Measurements from ENCODE around the gene TNNT2.

DNA sequence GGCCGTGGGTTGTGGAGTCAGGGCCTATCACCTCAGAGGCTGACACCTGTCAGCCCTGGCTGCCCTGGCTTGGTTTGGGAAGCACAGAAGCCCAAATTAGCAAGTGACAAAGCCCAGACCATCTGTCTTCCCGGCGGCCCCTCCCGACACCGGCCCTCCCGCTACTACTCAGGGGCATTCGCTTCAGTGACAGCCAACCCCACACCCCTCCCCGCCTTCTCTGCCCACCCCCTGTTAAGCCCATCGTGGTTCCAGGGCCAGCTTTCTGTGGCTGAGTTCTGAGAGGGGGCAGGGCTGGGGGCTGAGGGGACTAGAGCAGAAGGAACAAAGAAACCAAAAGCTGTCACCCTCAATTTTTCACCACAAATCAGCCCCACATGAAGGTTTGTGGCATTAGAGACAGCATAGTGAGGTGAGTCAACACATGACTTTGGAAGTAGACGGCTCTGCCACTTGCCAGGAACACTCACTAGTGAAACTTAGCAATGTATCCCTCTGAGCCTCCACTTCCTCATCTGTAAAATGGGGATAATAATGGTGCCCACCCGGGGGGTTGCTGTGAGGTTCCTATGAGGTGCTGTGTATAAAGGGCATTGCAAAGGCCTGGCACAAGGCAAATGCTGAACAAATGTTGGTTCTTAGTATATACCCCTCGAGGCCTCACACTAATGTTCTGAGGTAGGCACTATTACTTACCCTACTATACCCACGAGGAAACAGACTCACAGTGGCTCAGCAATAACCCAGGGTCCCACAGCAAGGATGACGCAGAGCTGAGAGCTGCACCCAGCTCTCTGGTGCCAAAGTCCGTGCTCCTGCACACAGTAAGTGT is 49.2 kb upstream of the TNNT2 start:
- TF ChIP-seq, protein P1, sequence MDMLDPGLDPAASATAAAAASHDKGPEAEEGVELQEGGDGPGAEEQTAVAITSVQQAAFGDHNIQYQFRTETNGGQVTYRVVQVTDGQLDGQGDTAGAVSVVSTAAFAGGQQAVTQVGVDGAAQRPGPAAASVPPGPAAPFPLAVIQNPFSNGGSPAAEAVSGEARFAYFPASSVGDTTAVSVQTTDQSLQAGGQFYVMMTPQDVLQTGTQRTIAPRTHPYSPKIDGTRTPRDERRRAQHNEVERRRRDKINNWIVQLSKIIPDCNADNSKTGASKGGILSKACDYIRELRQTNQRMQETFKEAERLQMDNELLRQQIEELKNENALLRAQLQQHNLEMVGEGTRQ (IDR thresholded peaks at IDR 0.05; ENCODE audit: low read depth, low read length): no peak
- no peak for TF ChIP-seq CTCF (conservative IDR thresholded peaks at IDR 0.05; ENCODE audit: low read depth, low read length)
- TF ChIP-seq SMC3 (IDR thresholded peaks at IDR 0.05; ENCODE audit: low read depth, low read length): no peak
- no peak for TF ChIP-seq MXI1 (IDR thresholded peaks at IDR 0.05; ENCODE audit: borderline replicate concordance, low read depth, low read length)
- no peak for TF ChIP-seq CEBPB (IDR thresholded peaks at IDR 0.05; ENCODE audit: low read depth, low read length)
- no peak for TF ChIP-seq POLR2A (IDR thresholded peaks at IDR 0.05; ENCODE audit: low read depth, low read length)
- TF ChIP-seq MAFK (IDR thresholded peaks at IDR 0.05; ENCODE audit: low read depth, low read length): no peak
- TF ChIP-seq, protein P2, sequence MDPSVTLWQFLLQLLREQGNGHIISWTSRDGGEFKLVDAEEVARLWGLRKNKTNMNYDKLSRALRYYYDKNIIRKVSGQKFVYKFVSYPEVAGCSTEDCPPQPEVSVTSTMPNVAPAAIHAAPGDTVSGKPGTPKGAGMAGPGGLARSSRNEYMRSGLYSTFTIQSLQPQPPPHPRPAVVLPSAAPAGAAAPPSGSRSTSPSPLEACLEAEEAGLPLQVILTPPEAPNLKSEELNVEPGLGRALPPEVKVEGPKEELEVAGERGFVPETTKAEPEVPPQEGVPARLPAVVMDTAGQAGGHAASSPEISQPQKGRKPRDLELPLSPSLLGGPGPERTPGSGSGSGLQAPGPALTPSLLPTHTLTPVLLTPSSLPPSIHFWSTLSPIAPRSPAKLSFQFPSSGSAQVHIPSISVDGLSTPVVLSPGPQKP (IDR thresholded peaks at IDR 0.05; ENCODE audit: borderline replicate concordance, low read depth, low read length): no peak
- TF ChIP-seq RCOR1 (IDR thresholded peaks at IDR 0.05; ENCODE audit: insufficient replicate concordance, low read length): no peak
- TF ChIP-seq CHD1 (IDR thresholded peaks at IDR 0.05; ENCODE audit: low read depth, low read length): no peak
- no peak for TF ChIP-seq RFX5 (IDR thresholded peaks at IDR 0.05; ENCODE audit: low read depth, low read length)
- TF ChIP-seq MAZ (IDR thresholded peaks at IDR 0.05; ENCODE audit: borderline replicate concordance, low read depth, low read length): no peak

All from IMR-90 (cell line).